ENCODE data around the gene TAGLN2. TPM values are rescaled to one million over a fixed set of nuclear protein-coding genes. Genes with fewer than 3 reads are reported as not detected.

The TAGLN2 gene
- total and polyA plus RNA-seq, 9 of the 15 experiments (the other 6 are each of a cell fraction or from before 2014, with no cell fraction given): 192 to 683 (median 455) TPM

DNA sequence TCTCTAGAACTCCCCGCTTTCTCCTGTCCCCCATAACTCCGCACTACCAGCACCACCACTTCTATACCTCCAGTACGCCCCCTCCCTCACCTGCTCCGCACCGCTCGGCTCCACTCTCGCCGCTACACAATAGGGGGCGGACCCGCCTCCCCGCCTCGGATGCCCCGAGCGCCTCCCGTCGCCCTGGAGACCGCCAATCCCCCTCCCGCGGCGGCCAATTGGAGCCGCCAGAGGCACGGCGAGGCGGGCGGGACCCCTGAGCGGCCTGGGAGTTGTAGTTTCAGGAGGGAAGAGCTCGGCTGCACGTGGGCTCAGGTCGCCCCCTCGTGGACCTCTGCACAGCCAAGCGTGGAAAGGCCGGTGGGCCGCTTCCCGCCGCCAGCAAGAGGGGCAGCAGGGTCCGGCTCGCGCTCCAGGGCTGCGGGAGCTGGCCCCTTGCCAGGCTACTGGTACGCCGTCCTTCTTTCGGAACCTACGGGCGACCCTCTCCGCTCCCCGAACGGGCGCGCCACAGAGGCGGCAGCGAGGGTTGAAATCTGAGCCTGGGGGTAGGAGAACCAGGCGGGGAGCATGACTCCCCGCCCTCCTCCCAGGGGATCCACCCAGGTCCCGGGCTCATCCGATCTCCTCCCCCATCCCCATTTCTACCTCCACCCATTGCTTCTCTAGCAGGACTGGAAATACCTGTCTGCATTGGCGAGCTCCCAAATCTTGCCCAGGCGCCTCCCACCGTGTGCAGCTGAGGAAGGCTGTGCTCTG lies 20.4 kb upstream of the TAGLN2 start, which contains the start of gene IGSF9 (continued):
- TF ChIP-seq, protein P1, sequence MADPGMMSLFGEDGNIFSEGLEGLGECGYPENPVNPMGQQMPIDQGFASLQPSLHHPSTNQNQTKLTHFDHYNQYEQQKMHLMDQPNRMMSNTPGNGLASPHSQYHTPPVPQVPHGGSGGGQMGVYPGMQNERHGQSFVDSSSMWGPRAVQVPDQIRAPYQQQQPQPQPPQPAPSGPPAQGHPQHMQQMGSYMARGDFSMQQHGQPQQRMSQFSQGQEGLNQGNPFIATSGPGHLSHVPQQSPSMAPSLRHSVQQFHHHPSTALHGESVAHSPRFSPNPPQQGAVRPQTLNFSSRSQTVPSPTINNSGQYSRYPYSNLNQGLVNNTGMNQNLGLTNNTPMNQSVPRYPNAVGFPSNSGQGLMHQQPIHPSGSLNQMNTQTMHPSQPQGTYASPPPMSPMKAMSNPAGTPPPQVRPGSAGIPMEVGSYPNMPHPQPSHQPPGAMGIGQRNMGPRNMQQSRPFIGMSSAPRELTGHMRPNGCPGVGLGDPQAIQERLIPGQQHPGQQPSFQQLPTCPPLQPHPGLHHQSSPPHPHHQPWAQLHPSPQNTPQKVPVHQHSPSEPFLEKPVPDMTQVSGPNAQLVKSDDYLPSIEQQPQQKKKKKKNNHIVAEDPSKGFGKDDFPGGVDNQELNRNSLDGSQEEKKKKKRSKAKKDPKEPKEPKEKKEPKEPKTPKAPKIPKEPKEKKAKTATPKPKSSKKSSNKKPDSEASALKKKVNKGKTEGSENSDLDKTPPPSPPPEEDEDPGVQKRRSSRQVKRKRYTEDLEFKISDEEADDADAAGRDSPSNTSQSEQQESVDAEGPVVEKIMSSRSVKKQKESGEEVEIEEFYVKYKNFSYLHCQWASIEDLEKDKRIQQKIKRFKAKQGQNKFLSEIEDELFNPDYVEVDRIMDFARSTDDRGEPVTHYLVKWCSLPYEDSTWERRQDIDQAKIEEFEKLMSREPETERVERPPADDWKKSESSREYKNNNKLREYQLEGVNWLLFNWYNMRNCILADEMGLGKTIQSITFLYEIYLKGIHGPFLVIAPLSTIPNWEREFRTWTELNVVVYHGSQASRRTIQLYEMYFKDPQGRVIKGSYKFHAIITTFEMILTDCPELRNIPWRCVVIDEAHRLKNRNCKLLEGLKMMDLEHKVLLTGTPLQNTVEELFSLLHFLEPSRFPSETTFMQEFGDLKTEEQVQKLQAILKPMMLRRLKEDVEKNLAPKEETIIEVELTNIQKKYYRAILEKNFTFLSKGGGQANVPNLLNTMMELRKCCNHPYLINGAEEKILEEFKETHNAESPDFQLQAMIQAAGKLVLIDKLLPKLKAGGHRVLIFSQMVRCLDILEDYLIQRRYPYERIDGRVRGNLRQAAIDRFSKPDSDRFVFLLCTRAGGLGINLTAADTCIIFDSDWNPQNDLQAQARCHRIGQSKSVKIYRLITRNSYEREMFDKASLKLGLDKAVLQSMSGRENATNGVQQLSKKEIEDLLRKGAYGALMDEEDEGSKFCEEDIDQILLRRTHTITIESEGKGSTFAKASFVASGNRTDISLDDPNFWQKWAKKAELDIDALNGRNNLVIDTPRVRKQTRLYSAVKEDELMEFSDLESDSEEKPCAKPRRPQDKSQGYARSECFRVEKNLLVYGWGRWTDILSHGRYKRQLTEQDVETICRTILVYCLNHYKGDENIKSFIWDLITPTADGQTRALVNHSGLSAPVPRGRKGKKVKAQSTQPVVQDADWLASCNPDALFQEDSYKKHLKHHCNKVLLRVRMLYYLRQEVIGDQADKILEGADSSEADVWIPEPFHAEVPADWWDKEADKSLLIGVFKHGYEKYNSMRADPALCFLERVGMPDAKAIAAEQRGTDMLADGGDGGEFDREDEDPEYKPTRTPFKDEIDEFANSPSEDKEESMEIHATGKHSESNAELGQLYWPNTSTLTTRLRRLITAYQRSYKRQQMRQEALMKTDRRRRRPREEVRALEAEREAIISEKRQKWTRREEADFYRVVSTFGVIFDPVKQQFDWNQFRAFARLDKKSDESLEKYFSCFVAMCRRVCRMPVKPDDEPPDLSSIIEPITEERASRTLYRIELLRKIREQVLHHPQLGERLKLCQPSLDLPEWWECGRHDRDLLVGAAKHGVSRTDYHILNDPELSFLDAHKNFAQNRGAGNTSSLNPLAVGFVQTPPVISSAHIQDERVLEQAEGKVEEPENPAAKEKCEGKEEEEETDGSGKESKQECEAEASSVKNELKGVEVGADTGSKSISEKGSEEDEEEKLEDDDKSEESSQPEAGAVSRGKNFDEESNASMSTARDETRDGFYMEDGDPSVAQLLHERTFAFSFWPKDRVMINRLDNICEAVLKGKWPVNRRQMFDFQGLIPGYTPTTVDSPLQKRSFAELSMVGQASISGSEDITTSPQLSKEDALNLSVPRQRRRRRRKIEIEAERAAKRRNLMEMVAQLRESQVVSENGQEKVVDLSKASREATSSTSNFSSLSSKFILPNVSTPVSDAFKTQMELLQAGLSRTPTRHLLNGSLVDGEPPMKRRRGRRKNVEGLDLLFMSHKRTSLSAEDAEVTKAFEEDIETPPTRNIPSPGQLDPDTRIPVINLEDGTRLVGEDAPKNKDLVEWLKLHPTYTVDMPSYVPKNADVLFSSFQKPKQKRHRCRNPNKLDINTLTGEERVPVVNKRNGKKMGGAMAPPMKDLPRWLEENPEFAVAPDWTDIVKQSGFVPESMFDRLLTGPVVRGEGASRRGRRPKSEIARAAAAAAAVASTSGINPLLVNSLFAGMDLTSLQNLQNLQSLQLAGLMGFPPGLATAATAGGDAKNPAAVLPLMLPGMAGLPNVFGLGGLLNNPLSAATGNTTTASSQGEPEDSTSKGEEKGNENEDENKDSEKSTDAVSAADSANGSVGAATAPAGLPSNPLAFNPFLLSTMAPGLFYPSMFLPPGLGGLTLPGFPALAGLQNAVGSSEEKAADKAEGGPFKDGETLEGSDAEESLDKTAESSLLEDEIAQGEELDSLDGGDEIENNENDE (IDR thresholded peaks at IDR 0.05; ENCODE audit: low read depth, low read length): no peak
- TF ChIP-seq GABPB2 (CRISPR knock-in tag; conservative IDR thresholded peaks at IDR 0.05): no peak
- TF ChIP-seq, protein P2, sequence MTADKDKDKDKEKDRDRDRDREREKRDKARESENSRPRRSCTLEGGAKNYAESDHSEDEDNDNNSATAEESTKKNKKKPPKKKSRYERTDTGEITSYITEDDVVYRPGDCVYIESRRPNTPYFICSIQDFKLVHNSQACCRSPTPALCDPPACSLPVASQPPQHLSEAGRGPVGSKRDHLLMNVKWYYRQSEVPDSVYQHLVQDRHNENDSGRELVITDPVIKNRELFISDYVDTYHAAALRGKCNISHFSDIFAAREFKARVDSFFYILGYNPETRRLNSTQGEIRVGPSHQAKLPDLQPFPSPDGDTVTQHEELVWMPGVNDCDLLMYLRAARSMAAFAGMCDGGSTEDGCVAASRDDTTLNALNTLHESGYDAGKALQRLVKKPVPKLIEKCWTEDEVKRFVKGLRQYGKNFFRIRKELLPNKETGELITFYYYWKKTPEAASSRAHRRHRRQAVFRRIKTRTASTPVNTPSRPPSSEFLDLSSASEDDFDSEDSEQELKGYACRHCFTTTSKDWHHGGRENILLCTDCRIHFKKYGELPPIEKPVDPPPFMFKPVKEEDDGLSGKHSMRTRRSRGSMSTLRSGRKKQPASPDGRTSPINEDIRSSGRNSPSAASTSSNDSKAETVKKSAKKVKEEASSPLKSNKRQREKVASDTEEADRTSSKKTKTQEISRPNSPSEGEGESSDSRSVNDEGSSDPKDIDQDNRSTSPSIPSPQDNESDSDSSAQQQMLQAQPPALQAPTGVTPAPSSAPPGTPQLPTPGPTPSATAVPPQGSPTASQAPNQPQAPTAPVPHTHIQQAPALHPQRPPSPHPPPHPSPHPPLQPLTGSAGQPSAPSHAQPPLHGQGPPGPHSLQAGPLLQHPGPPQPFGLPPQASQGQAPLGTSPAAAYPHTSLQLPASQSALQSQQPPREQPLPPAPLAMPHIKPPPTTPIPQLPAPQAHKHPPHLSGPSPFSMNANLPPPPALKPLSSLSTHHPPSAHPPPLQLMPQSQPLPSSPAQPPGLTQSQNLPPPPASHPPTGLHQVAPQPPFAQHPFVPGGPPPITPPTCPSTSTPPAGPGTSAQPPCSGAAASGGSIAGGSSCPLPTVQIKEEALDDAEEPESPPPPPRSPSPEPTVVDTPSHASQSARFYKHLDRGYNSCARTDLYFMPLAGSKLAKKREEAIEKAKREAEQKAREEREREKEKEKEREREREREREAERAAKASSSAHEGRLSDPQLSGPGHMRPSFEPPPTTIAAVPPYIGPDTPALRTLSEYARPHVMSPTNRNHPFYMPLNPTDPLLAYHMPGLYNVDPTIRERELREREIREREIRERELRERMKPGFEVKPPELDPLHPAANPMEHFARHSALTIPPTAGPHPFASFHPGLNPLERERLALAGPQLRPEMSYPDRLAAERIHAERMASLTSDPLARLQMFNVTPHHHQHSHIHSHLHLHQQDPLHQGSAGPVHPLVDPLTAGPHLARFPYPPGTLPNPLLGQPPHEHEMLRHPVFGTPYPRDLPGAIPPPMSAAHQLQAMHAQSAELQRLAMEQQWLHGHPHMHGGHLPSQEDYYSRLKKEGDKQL (CRISPR knock-in tag; IDR thresholded peaks at IDR 0.05; ENCODE audit: borderline replicate concordance): no peak
- no peak for TF ChIP-seq CBFA2T2 (conservative IDR thresholded peaks at IDR 0.05)
- TF ChIP-seq SMARCE1 (IDR thresholded peaks at IDR 0.05): no peak
- no peak for TF ChIP-seq PURB (CRISPR knock-in tag; IDR thresholded peaks at IDR 0.05; ENCODE audit: low read depth)
- TF ChIP-seq ZNF217 (CRISPR knock-in tag; IDR thresholded peaks at IDR 0.05): no peak
